HG03521 (cell line): ENCODE measurements around the gene TRPM7.
"Not testable (repeated sequence)": the region's sequence is repeated elsewhere in the genome, so short reads cannot be mapped to it uniquely, and the experiment has no call there.

ENCODE experiments used
- ATAC-seq: cut with Tn5 transposase; IDR thresholded peaks from one replicate; pipeline ENCODE4 v1.9.1; 2021; ENCODE audit warnings: mild to moderate bottlenecking, moderate library complexity; ENCODE audit not compliant: unreplicated experiment

Gene TRPM7

DNA sequence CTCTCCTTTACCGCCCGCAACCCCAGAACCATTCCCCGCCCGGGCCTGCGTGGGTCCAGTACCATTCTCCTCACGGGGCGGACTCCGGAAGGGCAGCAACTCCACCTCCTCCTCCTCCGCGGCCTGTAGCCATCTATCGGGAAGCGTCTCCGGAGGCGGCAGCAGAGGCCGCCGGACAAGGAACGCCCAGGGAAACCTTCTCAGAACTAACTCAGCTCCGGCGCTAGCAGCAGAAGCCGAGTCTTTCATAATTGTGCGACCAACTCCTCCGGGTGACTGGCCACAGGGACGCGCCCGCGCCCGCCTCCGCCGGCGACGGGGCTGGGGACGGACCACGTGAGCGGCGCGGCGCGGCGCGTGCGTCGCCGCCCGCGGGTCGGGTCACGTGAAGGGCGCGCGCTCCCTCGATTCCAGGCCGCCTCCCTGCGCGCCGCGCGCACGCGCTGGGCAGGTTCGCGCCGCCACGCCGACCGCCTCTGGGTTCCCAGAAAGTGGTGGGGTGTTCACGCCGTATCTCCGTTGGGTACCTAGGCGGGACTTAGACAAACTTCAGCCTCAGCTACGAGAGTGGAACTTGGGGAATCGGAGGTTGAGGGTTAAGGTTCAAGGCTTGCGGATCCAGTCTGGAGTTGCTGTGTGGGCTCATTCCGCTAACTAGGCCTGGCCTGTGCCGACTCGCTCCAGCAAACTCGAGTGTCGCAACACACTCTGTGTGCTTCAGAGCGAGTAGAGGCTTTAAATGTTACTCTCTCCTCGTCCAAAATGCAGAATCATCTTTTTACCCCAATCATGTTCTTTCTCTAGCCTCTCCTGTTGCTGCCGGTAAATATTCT, at the start of gene TRPM7:
Gene TRPM7 (minus strand): TSS at position 329 of the 833 bp plus-strand sequence. CDS start 264 bp downstream, at position 65.
- ATAC-seq, result peak; percentile 87

GRCh38 chr15:50735156-50735555, 48.6 kb upstream of the TRPM7 start:
- no peak for ATAC-seq

DNA sequence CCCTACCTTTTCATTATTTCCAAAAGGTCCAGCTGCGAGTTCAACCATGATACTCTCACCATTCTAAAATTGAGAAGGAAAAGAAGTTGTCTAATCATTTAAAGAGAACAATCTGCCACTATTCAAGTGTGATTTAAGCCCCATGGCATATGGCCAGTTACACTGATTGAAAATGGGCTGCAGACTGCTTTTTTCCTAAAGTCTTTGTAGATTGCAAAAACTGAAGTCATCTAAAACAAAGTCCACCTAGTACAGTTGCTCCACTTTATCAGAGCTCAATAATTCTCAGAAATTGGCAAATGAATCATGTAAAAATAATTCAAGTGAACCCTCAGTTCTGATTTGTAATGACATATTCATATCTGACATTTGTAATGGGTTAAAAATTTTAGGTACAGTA, 39.7 kb upstream of the TRPM7 start:
- ATAC-seq, result no peak

DNA sequence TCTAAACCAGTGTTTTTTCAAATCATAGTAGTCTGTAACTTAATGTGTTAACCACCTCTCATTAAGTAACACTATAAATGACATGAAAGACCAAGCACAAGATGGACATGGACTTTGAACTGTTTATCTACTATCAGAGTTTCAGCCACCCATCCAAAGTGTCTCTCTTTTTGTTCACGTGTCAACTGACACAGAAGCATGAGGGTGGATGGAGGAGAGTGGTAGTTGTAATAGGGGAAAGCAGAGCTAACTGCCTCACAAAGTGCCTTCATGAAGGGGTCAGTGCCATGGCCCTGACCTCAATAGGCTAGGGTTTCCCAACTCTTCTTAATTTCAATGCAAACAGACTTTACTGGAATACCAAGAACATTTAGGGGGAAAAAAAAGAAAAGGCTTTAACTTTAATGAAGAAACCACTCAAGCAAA, 32.1 kb upstream of the TRPM7 start:
- ATAC-seq, result no peak

- ATAC-seq, result no peak
Observed at GRCh38 chr15:50712018-50712417, 25.4 kb upstream of the TRPM7 start.

DNA sequence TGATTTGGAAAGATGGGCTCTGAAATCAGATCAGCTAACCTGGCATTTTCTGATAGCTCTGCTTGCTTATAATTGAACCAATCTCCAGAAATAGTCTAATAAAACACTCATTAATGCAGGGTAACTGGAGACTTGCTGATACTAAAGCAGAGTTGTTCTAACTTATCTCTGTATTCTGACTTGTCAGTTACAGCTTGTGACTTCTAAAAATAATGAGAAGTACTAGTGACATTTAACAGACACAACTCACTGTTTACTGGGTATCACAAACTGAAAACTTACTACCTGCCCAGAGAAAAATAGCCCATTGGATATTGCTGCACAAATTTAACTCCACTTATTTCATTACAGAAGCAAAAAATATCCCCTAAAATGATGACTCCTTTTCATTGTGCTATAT, 24.0 kb upstream of the TRPM7 start:
- no peak for ATAC-seq

GRCh38 chr15:50707878-50708427, 21.4 kb upstream of the TRPM7 start:
- no peak for ATAC-seq

GRCh38 chr15:50702762-50703334, 16.3 kb upstream of the TRPM7 start:
- ATAC-seq, result no peak

GRCh38 chr15:50698101-50698500, 11.5 kb upstream of the TRPM7 start:
- no peak for ATAC-seq

DNA sequence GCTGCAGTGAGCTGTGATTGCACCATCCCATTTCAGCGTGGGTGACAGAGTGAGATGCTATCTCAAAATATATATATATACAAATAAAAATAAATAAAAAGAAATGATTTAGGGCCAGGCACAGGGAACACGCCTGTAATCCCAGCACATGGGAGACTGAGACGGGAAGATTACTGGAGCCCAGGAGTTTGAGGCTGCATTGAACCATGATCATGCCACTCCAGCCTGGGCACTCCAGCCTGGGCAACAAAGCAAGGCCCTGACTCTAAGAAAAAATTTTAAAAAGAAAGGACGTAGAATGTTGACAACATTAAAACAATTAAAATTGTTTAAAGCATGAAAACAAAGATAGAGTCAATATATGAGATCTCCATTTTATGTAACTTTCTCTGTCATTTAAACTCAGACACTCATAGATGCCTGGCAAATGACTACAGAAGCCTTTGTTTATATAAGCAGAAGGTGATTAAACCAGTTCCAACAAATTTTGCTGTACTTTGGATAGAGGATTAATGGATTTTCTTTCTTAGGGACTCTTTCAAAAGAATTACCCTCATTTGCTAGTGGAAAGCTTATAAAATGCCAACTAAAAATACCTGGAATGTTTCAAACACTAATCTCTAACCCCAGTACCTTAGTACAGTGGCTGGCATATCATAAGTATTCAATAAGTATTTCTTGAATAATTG, 10.7 kb upstream of the TRPM7 start:
- ATAC-seq, result no peak

DNA sequence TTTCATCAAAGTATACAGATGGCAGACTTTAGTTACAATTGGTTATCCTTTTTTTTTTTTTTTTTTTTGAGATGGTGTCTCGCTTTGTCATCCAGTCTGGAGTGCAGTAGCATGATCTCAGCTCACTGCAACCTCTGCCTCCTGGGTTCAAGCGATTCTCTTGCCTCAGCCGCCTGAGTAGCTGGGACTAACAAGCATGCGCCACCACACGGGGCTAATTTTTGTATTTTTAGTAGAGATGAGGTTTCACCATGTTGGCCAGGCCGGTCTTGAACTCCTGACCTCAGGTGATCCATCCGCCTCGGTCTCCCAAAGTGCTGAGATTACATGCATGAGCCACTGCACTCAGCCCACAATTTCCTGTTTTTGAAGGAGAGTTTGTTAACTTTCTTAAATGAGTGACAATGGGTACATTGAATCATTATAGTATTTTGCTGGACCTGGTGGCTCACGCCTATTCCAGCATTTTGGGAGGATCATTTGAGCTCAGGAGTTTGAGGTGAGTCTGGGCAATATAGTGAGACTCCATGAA, 8.1 kb upstream of the TRPM7 start:
- not testable (repeated sequence) for ATAC-seq

DNA sequence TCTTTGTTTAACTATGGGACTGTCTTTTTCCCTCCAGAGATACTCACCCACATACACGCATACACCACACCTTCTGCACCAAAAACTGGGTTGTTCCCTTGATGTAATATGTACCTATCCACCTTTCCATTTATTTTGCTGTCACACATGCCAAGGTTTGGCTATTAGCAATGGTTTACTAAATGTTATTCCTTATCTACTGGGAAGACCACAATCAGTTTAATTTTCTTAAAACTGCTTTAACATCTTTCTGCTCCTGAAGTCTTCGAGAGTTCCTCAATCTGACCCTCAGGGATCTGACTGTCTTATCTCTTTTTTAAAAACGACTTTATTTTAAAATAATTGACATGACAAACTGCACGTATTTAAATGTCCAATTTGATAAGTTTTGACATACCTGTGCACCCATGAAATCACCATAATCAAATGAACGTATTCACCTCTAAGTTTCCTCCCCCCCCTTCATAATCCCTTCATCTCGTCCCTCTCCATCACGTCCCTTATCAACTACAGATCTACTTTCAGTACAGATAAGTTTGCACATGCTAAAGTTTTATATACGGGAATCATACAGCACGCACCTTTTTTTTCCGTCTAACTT, 805 bp upstream of the TRPM7 start:
- ATAC-seq, result no peak

GRCh38 chr15:50685976-50686468, 575 bp downstream of the TRPM7 start:
- ATAC-seq, result peak; percentile 37

- ATAC-seq, result no peak
Observed at GRCh38 chr15:50685191-50685975, 1.2 kb downstream of the TRPM7 start.

DNA sequence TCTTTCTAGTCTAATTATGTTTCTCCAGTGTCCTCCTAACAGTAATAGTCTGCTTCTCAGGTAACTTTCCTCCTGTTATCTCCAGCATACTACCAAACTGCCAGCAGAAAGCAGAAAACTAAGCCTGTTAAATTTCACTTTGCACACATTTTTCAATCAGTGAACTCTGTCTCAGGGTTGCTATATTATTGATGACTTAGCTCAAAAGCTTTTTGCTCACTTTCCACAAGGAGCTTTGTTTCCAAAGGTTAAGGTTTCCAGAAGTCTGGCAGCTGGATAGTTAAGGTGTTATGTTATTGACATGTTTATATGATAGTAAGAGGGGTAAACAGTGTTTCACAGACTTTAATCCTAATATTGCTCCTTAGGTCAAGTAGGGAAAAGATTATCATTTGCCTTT, 5.1 kb downstream of the TRPM7 start:
- no peak for ATAC-seq

- ATAC-seq, result no peak
Observed at GRCh38 chr15:50676799-50677483, 9.7 kb downstream of the TRPM7 start.

- ATAC-seq, result no peak
Observed at GRCh38 chr15:50675535-50676144, 11.0 kb downstream of the TRPM7 start.

DNA sequence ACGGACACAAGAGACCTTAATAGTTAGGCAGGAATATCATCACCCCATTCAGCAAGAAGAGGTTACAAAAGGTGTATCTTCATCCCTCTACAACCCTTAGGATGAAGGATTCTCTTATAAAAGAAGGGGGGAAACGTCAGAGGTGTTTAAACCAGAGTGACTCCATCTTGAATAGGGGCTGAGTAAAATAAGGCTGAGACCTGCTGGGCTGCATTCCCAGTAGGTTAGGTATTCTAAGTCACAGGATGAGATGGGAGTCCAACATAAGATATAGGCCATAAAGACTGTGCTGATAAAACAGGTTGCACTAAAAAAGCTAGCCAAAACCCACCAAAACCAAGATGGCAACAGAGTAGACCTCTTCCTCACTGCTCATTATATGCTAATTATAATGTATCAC, 16.5 kb downstream of the TRPM7 start:
- ATAC-seq, result no peak

GRCh38 chr15:50669611-50670010, 17.0 kb downstream of the TRPM7 start:
- ATAC-seq, result no peak
